Activated gamma-delta T cell (primary cell): ENCODE results near the gene PTAR1.

Source experiments
- DNase-seq: peaks from one replicate; lab custom pipeline; 2025; lab: John Stamatoyannopoulos, UW

The PTAR1 gene

GRCh38 chr9:69750085-69750484 lies 9.7 kb downstream of the PTAR1 start:
- DNase-seq, result no peak

GRCh38 chr9:69748304-69748703 lies 11.5 kb downstream of the PTAR1 start:
- DNase-seq, result no peak

- DNase-seq, result no peak
These were observed 12.8 kb downstream of the PTAR1 start for GRCh38 chr9:69746859-69747560.

- DNase-seq, result no peak
These were observed 13.9 kb downstream of the PTAR1 start for GRCh38 chr9:69745716-69746437.

- DNase-seq, result no peak
These were observed 15.0 kb downstream of the PTAR1 start for GRCh38 chr9:69744688-69745380.

GRCh38 chr9:69743930-69744329 lies 15.9 kb downstream of the PTAR1 start:
- DNase-seq, result no peak

GRCh38 chr9:69740872-69741505 lies 18.8 kb downstream of the PTAR1 start:
- DNase-seq, result no peak

- no peak for DNase-seq
These were observed 28.5 kb downstream of the PTAR1 start for GRCh38 chr9:69731348-69731747.

- no peak for DNase-seq
These were observed 39.8 kb downstream of the PTAR1 start for GRCh38 chr9:69719983-69720382.

GRCh38 chr9:69719367-69719766 lies 40.4 kb downstream of the PTAR1 start:
- no peak for DNase-seq

GRCh38 chr9:69718218-69718617 lies 41.6 kb downstream of the PTAR1 start:
- DNase-seq, result no peak

- no peak for DNase-seq
These were observed 44.0 kb downstream of the PTAR1 start for GRCh38 chr9:69715825-69716224.

GRCh38 chr9:69715096-69715495 lies 44.7 kb downstream of the PTAR1 start:
- no peak for DNase-seq

GRCh38 chr9:69697475-69697874 lies 62.3 kb downstream of the PTAR1 start:
- DNase-seq, result no peak

GRCh38 chr9:69696802-69697201 lies 63.0 kb downstream of the PTAR1 start:
- no peak for DNase-seq

- no peak for DNase-seq
These were observed 69.7 kb downstream of the PTAR1 start for GRCh38 chr9:69689991-69690538.

GRCh38 chr9:69683927-69684326 lies 75.9 kb downstream of the PTAR1 start:
- DNase-seq, result no peak

GRCh38 chr9:69678843-69679538 lies 80.8 kb downstream of the PTAR1 start:
- DNase-seq, result no peak

GRCh38 chr9:69677931-69678330 lies 81.9 kb downstream of the PTAR1 start:
- no peak for DNase-seq

GRCh38 chr9:69675563-69675962 lies 84.2 kb downstream of the PTAR1 start:
- DNase-seq, result no peak

GRCh38 chr9:69674716-69675438 lies 84.9 kb downstream of the PTAR1 start:
- DNase-seq, result no peak
